ENCODE measurements around the gene TRIM65.

DNA sequence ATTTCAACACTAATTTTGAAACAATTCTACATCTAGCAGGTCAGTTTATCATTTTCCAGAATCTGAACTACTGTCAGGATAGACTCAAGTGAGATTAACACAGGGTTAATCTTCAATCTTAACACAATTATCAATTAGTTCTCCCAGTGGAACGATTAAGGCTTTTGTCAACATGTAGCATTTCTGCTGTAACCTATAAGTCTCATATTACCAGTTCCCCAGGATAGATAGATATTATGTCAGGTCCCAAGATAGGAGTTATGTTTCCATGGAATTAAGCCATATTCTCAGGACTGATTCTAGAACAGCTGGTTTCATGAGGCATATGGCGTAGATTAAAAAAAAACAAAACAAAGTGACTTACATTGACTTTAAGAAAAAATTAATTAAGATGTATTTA, 48.5 kb upstream of the TRIM65 start:
- TF ChIP-seq CTCF (IDR thresholded peaks at IDR 0.05; ENCODE audit: insufficient read depth, low read depth, low read length), result no peak
- no peak for TF ChIP-seq EZH2 (IDR thresholded peaks at IDR 0.05; ENCODE audit: insufficient read depth, low read length)

All from astrocyte (in vitro differentiated cells and primary cell).